Measurements from ENCODE around the gene DTX3. TPM values are rescaled to one million over a fixed set of nuclear protein-coding genes. Genes with fewer than 3 reads are reported as not detected.

The DTX3 gene
- total and polyA plus RNA-seq, 2 of the 13 experiments (the other 11 are each of a cell fraction or from before 2014, with no cell fraction given), result 9.0 to 27.2 TPM

DNA sequence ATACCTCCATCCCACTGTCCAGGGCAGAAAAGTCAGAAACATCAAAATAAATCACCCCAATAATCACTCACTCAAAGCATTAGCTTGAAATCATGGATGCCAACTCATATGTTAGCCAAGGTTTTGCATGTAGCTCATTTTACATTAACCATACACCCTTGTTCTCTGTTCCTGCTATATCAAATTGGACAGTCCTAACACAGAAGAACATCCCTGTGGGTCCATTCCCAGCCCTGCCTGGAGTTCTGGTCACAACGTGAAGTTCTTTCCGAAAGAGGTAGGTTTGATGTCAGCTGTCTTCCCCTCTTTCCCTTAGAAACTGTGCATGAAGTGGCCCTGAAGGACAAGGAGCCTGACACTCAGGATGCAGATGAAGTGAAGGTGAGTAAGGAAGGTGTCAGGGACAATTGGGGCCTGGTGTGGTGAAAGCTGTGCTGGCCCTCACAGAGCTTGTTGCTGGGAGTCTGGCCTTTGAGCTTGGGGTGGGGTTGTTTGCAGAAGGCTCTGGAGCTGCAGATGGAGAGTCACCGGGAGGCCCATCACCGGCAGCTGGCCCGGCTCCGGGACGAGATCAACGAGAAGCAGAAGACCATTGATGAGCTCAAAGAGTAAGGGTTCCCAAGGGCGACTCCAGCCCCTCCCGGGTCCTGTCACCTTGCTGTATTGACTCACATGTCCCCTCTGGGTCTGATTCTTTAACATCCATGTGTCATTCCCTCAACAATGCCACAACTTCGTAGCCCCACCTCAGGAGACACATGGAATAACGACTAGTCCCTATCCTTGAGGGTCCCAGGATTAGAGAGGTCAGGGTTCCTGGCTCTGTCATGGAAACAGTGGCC is 28.6 kb upstream of the DTX3 start (continued):
- TF ChIP-seq, protein P1, sequence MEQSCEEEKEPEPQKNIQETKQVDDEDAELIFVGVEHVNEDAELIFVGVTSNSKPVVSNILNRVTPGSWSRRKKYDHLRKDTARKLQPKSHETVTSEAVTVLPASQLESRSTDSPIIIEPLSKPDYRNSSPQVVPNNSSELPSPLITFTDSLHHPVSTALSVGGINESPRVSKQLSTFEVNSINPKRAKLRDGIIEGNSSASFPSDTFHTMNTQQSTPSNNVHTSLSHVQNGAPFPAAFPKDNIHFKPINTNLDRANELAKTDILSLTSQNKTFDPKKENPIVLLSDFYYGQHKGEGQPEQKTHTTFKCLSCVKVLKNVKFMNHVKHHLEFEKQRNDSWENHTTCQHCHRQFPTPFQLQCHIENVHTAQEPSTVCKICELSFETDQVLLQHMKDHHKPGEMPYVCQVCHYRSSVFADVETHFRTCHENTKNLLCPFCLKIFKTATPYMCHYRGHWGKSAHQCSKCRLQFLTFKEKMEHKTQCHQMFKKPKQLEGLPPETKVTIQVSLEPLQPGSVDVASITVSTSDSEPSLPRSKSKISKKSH (CRISPR knock-in tag; IDR thresholded peaks at IDR 0.05; ENCODE audit: borderline replicate concordance), result 0 out of 2 replicates have a peak, but pooled peaks have one; percentile 43
- TF ChIP-seq THAP11 (CRISPR knock-in tag; IDR thresholded peaks at IDR 0.05) (peak; percentile 65; the same call in 1 of the 2 replicates), PPARG (CRISPR knock-in tag; conservative IDR thresholded peaks at IDR 0.05) (peak; percentile 29; the same call in 1 of the 2 replicates), ZSCAN9 (CRISPR knock-in tag; IDR thresholded peaks at IDR 0.05; ENCODE audit: borderline replicate concordance) (no peak), ZNF30 (CRISPR knock-in tag; IDR thresholded peaks at IDR 0.05) (no peak), ZNF747 (CRISPR knock-in tag; IDR thresholded peaks at IDR 0.05; ENCODE audit: borderline replicate concordance) (peak; percentile 52; the same call in 1 of the 2 replicates), PHF8 (CRISPR knock-in tag; IDR thresholded peaks at IDR 0.05) (peak; percentile 41; the same call in 1 of the 2 replicates), DNMT1 (CRISPR knock-in tag; IDR thresholded peaks at IDR 0.05) (no peak), TCF12 (IDR thresholded peaks at IDR 0.05) (no peak), TCF12 (CRISPR knock-in tag; IDR thresholded peaks at IDR 0.05) (peak; percentile 53; the same call in 1 of the 2 replicates), PAX8 (CRISPR knock-in tag; IDR thresholded peaks at IDR 0.05; ENCODE audit: borderline replicate concordance) (0 out of 2 replicates have a peak, but pooled peaks have one; percentile 36), ETV6 (CRISPR knock-in tag; conservative IDR thresholded peaks at IDR 0.05) (no peak), TAF15 (IDR thresholded peaks at IDR 0.05; ENCODE audit: low read depth, low read length, poor library complexity, severe bottlenecking) (no peak), ZNF670 (CRISPR knock-in tag; IDR thresholded peaks at IDR 0.05; ENCODE audit: borderline replicate concordance) (no peak), ZNF431 (CRISPR knock-in tag; IDR thresholded peaks at IDR 0.05; ENCODE audit: borderline replicate concordance, low read depth) (peak; percentile 62; the same call in 1 of the 2 replicates), ZKSCAN8 (CRISPR knock-in tag; IDR thresholded peaks at IDR 0.05; ENCODE audit: borderline replicate concordance) (no peak), YEATS2 (CRISPR knock-in tag; IDR thresholded peaks at IDR 0.05; ENCODE audit: borderline replicate concordance) (no peak; the same call in 1 of the 2 replicates), ZNF768 (CRISPR knock-in tag; IDR thresholded peaks at IDR 0.05) (no peak), PITX1 (CRISPR knock-in tag; IDR thresholded peaks at IDR 0.05) (peak; percentile 91), MTF1 (CRISPR knock-in tag; IDR thresholded peaks at IDR 0.05) (no peak)
- TF ChIP-seq, protein P2, sequence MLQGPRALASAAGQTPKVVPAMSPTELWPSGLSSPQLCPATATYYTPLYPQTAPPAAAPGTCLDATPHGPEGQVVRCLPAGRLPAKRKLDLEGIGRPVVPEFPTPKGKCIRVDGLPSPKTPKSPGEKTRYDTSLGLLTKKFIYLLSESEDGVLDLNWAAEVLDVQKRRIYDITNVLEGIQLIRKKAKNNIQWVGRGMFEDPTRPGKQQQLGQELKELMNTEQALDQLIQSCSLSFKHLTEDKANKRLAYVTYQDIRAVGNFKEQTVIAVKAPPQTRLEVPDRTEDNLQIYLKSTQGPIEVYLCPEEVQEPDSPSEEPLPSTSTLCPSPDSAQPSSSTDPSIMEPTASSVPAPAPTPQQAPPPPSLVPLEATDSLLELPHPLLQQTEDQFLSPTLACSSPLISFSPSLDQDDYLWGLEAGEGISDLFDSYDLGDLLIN (CRISPR knock-in tag; IDR thresholded peaks at IDR 0.05; ENCODE audit: borderline replicate concordance), result no peak
- TF ChIP-seq, protein P3, sequence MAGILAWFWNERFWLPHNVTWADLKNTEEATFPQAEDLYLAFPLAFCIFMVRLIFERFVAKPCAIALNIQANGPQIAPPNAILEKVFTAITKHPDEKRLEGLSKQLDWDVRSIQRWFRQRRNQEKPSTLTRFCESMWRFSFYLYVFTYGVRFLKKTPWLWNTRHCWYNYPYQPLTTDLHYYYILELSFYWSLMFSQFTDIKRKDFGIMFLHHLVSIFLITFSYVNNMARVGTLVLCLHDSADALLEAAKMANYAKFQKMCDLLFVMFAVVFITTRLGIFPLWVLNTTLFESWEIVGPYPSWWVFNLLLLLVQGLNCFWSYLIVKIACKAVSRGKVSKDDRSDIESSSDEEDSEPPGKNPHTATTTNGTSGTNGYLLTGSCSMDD (CRISPR knock-in tag; IDR thresholded peaks at IDR 0.05), result no peak
- TF ChIP-seq, protein P4, sequence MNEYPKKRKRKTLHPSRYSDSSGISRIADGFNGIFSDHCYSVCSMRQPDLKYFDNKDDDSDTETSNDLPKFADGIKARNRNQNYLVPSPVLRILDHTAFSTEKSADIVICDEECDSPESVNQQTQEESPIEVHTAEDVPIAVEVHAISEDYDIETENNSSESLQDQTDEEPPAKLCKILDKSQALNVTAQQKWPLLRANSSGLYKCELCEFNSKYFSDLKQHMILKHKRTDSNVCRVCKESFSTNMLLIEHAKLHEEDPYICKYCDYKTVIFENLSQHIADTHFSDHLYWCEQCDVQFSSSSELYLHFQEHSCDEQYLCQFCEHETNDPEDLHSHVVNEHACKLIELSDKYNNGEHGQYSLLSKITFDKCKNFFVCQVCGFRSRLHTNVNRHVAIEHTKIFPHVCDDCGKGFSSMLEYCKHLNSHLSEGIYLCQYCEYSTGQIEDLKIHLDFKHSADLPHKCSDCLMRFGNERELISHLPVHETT (CRISPR knock-in tag; conservative IDR thresholded peaks at IDR 0.05), result peak; percentile 93
- TF ChIP-seq, protein P5, sequence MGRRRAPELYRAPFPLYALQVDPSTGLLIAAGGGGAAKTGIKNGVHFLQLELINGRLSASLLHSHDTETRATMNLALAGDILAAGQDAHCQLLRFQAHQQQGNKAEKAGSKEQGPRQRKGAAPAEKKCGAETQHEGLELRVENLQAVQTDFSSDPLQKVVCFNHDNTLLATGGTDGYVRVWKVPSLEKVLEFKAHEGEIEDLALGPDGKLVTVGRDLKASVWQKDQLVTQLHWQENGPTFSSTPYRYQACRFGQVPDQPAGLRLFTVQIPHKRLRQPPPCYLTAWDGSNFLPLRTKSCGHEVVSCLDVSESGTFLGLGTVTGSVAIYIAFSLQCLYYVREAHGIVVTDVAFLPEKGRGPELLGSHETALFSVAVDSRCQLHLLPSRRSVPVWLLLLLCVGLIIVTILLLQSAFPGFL (CRISPR knock-in tag; IDR thresholded peaks at IDR 0.05), result no peak

Measured in HepG2 (cell line).